Panc1 (cell line): ENCODE measurements around the gene CDKN1A.

Experiments used
- CTCF ChIP-seq: fragments of 450-650 bp; IDR thresholded peaks from 2 replicates; pipeline ENCODE4 v1.5.1; 2017; ENCODE audit warnings: mild to moderate bottlenecking
- POLR2AphosphoS5 ChIP-seq: IDR thresholded peaks from 2 replicates; pipeline ENCODE4 v1.6.1; 2012; ENCODE audit warnings: mild to moderate bottlenecking, low read depth, low read length, moderate library complexity
- SIN3A ChIP-seq: IDR thresholded peaks from 2 replicates; pipeline ENCODE4 v1.6.1; 2012; ENCODE audit warnings: low read depth, mild to moderate bottlenecking, low read length, moderate library complexity, borderline replicate concordance; ENCODE audit not compliant: insufficient read depth
- TF ChIP-seq, protein P1 (sequence below), 2 experiments: IDR thresholded peaks; 2 replicates each; pipeline ENCODE4 v1.6.1; 2011 to 2012; ENCODE audit warnings: low read depth in 2 of 2, control low read depth in 1 of 2, low read length in 1 of 2, mild to moderate bottlenecking in 1 of 2, moderate library complexity in 1 of 2; ENCODE audit not compliant: insufficient read depth in 1 of 2

GRCh38 chr6:36633370-36633769 is 45.1 kb upstream of the CDKN1A start:
- TF ChIP-seq CTCF (no peak), POLR2AphosphoS5 (no peak), SIN3A (no peak)
- TF ChIP-seq, protein P1, sequence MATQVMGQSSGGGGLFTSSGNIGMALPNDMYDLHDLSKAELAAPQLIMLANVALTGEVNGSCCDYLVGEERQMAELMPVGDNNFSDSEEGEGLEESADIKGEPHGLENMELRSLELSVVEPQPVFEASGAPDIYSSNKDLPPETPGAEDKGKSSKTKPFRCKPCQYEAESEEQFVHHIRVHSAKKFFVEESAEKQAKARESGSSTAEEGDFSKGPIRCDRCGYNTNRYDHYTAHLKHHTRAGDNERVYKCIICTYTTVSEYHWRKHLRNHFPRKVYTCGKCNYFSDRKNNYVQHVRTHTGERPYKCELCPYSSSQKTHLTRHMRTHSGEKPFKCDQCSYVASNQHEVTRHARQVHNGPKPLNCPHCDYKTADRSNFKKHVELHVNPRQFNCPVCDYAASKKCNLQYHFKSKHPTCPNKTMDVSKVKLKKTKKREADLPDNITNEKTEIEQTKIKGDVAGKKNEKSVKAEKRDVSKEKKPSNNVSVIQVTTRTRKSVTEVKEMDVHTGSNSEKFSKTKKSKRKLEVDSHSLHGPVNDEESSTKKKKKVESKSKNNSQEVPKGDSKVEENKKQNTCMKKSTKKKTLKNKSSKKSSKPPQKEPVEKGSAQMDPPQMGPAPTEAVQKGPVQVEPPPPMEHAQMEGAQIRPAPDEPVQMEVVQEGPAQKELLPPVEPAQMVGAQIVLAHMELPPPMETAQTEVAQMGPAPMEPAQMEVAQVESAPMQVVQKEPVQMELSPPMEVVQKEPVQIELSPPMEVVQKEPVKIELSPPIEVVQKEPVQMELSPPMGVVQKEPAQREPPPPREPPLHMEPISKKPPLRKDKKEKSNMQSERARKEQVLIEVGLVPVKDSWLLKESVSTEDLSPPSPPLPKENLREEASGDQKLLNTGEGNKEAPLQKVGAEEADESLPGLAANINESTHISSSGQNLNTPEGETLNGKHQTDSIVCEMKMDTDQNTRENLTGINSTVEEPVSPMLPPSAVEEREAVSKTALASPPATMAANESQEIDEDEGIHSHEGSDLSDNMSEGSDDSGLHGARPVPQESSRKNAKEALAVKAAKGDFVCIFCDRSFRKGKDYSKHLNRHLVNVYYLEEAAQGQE (IDR thresholded peaks at IDR 0.05; ENCODE audit: insufficient read depth in 1 of 2, low read depth in 2 of 2, low read length in 1 of 2): no peak
